Transverse colon (tissue), 4 donors: ENCODE data around the gene OAS3.

ENCODE experiments used
- EP300 ChIP-seq: sonication (generic); formaldehyde crosslinking; IDR thresholded peaks from one replicate; pipeline ENCODE4 v1.6.1; 2017; ENCODE audit warnings: antibody characterized with exemption, low read depth
- POLR2A ChIP-seq: fragments of 450-650 bp; IDR thresholded peaks from one replicate; pipeline ENCODE4 v1.6.1; 2016; ENCODE audit warnings: antibody characterized with exemption, mild to moderate bottlenecking, moderate library complexity
- POLR2AphosphoS5 ChIP-seq, 3 donors: sonication (generic); formaldehyde crosslinking; IDR thresholded peaks; one replicate each; pipeline ENCODE4 v1.6.1; 2016; ENCODE audit warnings: antibody characterized with exemption in 3 of 3
- TF ChIP-seq, protein P1 (sequence below), 5 experiments: fragments of 200-600 bp in 3 of 5; fragments of 450-650 bp in 2 of 5; sonication (generic) in 3 of 5; IDR thresholded peaks; 1 replicate in 2 of 5; 2 replicates in 3 of 5; pipeline ENCODE4 v1.5.1; 2016 to 2017; ENCODE audit warnings: antibody characterized with exemption in 5 of 5, inconsistent platforms in 3 of 5, mild to moderate bottlenecking in 2 of 5, moderate library complexity in 1 of 5

- no peak for TF ChIP-seq POLR2AphosphoS5 (IDR thresholded peaks at IDR 0.05)
- TF ChIP-seq, protein P1, sequence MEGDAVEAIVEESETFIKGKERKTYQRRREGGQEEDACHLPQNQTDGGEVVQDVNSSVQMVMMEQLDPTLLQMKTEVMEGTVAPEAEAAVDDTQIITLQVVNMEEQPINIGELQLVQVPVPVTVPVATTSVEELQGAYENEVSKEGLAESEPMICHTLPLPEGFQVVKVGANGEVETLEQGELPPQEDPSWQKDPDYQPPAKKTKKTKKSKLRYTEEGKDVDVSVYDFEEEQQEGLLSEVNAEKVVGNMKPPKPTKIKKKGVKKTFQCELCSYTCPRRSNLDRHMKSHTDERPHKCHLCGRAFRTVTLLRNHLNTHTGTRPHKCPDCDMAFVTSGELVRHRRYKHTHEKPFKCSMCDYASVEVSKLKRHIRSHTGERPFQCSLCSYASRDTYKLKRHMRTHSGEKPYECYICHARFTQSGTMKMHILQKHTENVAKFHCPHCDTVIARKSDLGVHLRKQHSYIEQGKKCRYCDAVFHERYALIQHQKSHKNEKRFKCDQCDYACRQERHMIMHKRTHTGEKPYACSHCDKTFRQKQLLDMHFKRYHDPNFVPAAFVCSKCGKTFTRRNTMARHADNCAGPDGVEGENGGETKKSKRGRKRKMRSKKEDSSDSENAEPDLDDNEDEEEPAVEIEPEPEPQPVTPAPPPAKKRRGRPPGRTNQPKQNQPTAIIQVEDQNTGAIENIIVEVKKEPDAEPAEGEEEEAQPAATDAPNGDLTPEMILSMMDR (IDR thresholded peaks at IDR 0.05), result no peak
- no peak for TF ChIP-seq EP300
- TF ChIP-seq POLR2A, result no peak
Measured at GRCh38 chr12:112997506-112997905, 59.2 kb downstream of the OAS3 start.
